Fibroblast of upper back skin (primary cell): Measurements from ENCODE around the gene CCN5.
"Not testable (repeated sequence)": the region's sequence is repeated elsewhere in the genome, so short reads cannot be mapped to it uniquely, and the experiment has no call there.

Experiments
- DNase-seq: peaks from one replicate; pipeline ENCODE4 v3.0.0-alpha.2; 2013

Gene CCN5

GRCh38 chr20:44761423-44761822 is 46.3 kb downstream of the CCN5 start:
- no peak for DNase-seq

GRCh38 chr20:44762466-44763140 is 47.4 kb downstream of the CCN5 start:
- no peak for DNase-seq

GRCh38 chr20:44763798-44764197 is 48.6 kb downstream of the CCN5 start:
- not testable (repeated sequence) for DNase-seq

GRCh38 chr20:44765091-44765490 is 49.9 kb downstream of the CCN5 start:
- no peak for DNase-seq

- no peak for DNase-seq
Observed at GRCh38 chr20:44765701-44766347, 50.7 kb downstream of the CCN5 start.

- no peak for DNase-seq
Observed at GRCh38 chr20:44768256-44768655, 53.1 kb downstream of the CCN5 start.

- DNase-seq = no peak
Observed at GRCh38 chr20:44768854-44769480, 53.8 kb downstream of the CCN5 start.

GRCh38 chr20:44769481-44769863 is 54.3 kb downstream of the CCN5 start:
- no peak for DNase-seq

- DNase-seq = no peak
Observed at GRCh38 chr20:44770484-44771171, 55.5 kb downstream of the CCN5 start.

GRCh38 chr20:44771172-44771535 is 56.0 kb downstream of the CCN5 start:
- DNase-seq = no peak

GRCh38 chr20:44772636-44773035 is 57.5 kb downstream of the CCN5 start:
- DNase-seq = no peak

GRCh38 chr20:44773070-44773829 is 58.1 kb downstream of the CCN5 start:
- no peak for DNase-seq

- peak; percentile 24 for DNase-seq
Observed at GRCh38 chr20:44776980-44777379, 61.8 kb downstream of the CCN5 start.
